Measurements from ENCODE around the gene PANK2.

DNA sequence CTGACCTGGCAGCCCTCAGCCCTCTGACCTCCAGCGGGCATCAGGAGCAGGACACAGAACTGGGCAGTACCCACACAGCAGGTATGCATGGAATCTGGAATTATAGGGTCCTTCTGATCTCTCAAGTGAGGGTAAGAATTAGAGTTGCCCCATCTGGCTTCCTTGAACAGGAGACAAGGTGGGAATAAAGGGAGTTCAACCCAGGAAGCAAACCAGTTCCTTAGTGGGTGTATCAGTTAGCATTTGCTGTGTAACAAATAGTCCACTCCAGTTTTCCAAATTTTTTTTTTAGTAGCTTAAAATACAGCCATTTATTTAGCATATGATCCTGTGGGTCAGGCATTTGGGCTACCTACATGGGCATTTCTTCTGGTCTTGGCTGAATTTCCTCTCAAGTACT lies 26.9 kb upstream of the PANK2 start:
- no peak for TF ChIP-seq CTCF (conservative IDR thresholded peaks at IDR 0.05; ENCODE audit: low read depth, low read length)
- no peak for TF ChIP-seq EZH2 (IDR thresholded peaks at IDR 0.05; ENCODE audit: borderline replicate concordance, low read depth, low read length, poor library complexity, severe bottlenecking)

Data from A673 (cell line).